Measurements from ENCODE around the gene JAG1. TPM values are rescaled to one million over a fixed set of nuclear protein-coding genes. Genes with fewer than 3 reads are reported as not detected.

Gene JAG1
- polyA plus RNA-seq, 1 donor from 2014 or later, result 9.0 TPM

GRCh38 chr20:10595985-10596384 is 77.8 kb downstream of the JAG1 start:
- no peak overlapping the region for H2AFZ ChIP-seq (ENCODE audit: low read depth, low read length)
- no peak overlapping the region for H3K9ac ChIP-seq (ENCODE audit: low read length)
- no peaks in the 10 kb centered on the region for H3K9me2 ChIP-seq (ENCODE audit: insufficient read depth, low read length)
- no peak overlapping the region for H3K27ac ChIP-seq (ENCODE audit: low read length)
- no peak overlapping the region for H3K4me2 ChIP-seq (ENCODE audit: low read length)
- no peaks in the 10 kb centered on the region for H4K20me1 ChIP-seq (ENCODE audit: insufficient read depth)
- H3K79me2 ChIP-seq (replicated peaks; ENCODE audit: insufficient read depth, low read length), result no peaks in the 10 kb centered on the region
- no peaks in the 10 kb centered on the region for H3K9me3 ChIP-seq (ENCODE audit: low read length)
- TF ChIP-seq MXI1 (conservative IDR thresholded peaks at IDR 0.05; ENCODE audit: poor library complexity, severe bottlenecking) (no peak), RAD21 (conservative IDR thresholded peaks at IDR 0.05) (no peak), EZH2 (IDR thresholded peaks at IDR 0.05; ENCODE audit: borderline replicate concordance, insufficient read depth, low read length, poor library complexity, severe bottlenecking) (no peak), POLR2AphosphoS5 (IDR thresholded peaks at IDR 0.05) (no peak), SMC3 (conservative IDR thresholded peaks at IDR 0.05; ENCODE audit: poor library complexity) (no peak), CTCF (IDR thresholded peaks at IDR 0.05; ENCODE audit: poor library complexity, severe bottlenecking) (no peak), TAF1 (IDR thresholded peaks at IDR 0.05; ENCODE audit: low read depth) (no peak), EP300 (conservative IDR thresholded peaks at IDR 0.05; ENCODE audit: poor library complexity, severe bottlenecking) (no peak), REST (IDR thresholded peaks at IDR 0.05; ENCODE audit: borderline replicate concordance) (no peak)
- H3K36me3 ChIP-seq (ENCODE audit: insufficient read depth, low read length), result no peaks in the 10 kb centered on the region
- no peak overlapping the region for H3K4me3 ChIP-seq (ENCODE audit: low read length)
- no peaks in the 10 kb centered on the region for H3F3A ChIP-seq (ENCODE audit: insufficient read depth, low read length, poor library complexity, severe bottlenecking)
- H3K27me3 ChIP-seq (ENCODE audit: insufficient read depth, low read depth, low read length), result no peaks in the 10 kb centered on the region

- no peaks in the 10 kb centered on the region for H3K36me3 ChIP-seq (ENCODE audit: insufficient read depth, low read length)
- no peaks in the 10 kb centered on the region for H4K20me1 ChIP-seq (ENCODE audit: insufficient read depth)
- H3K9me2 ChIP-seq (ENCODE audit: insufficient read depth, low read length), result no peaks in the 10 kb centered on the region
- H2AFZ ChIP-seq (ENCODE audit: low read depth, low read length), result no peak overlapping the region
- no peak overlapping the region for H3K4me2 ChIP-seq (ENCODE audit: low read length)
- no peaks in the 10 kb centered on the region for H3K9me3 ChIP-seq (ENCODE audit: low read length)
- H3F3A ChIP-seq (ENCODE audit: insufficient read depth, low read length, poor library complexity, severe bottlenecking), result no peaks in the 10 kb centered on the region
- no peak overlapping the region for H3K9ac ChIP-seq (ENCODE audit: low read length)
- no peaks in the 10 kb centered on the region for H3K27me3 ChIP-seq (ENCODE audit: insufficient read depth, low read depth, low read length)
- no peak overlapping the region for H3K27ac ChIP-seq (ENCODE audit: low read length)
- TF ChIP-seq SMC3 (conservative IDR thresholded peaks at IDR 0.05; ENCODE audit: poor library complexity) (no peak), TAF1 (IDR thresholded peaks at IDR 0.05; ENCODE audit: low read depth) (no peak), CTCF (IDR thresholded peaks at IDR 0.05; ENCODE audit: poor library complexity, severe bottlenecking) (no peak), EP300 (conservative IDR thresholded peaks at IDR 0.05; ENCODE audit: poor library complexity, severe bottlenecking) (no peak), POLR2AphosphoS5 (IDR thresholded peaks at IDR 0.05) (no peak), RAD21 (conservative IDR thresholded peaks at IDR 0.05) (no peak), MXI1 (conservative IDR thresholded peaks at IDR 0.05; ENCODE audit: poor library complexity, severe bottlenecking) (no peak), EZH2 (IDR thresholded peaks at IDR 0.05; ENCODE audit: borderline replicate concordance, insufficient read depth, low read length, poor library complexity, severe bottlenecking) (no peak), REST (IDR thresholded peaks at IDR 0.05; ENCODE audit: borderline replicate concordance) (no peak)
- H3K4me3 ChIP-seq (ENCODE audit: low read length), result no peak overlapping the region
- H3K79me2 ChIP-seq (replicated peaks; ENCODE audit: insufficient read depth, low read length), result no peaks in the 10 kb centered on the region
Observed at GRCh38 chr20:10595266-10595665, 78.5 kb downstream of the JAG1 start.

All from neural cell (in vitro differentiated cells).